Measurements from ENCODE around the gene NUCKS1.

DNA sequence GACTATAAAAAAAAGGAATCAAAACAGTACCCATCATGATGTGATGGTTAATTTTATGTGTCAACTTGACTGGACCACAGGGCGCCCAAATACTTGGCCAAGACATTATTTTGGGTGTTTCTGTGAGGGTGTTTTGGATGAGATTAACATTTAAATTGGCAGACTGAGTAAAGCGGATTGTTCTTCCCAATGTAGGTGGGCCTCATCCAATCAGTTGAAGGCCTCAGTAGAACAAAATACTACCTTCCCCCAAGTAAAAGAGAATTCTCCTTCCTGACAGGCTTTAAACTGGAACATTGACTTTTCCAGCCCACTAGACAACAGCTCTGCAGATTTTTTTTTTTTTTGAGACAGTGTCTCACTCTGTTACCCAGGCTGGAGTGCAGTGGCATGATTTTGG is 14.6 kb upstream of the NUCKS1 start:
- TF ChIP-seq, protein P1, sequence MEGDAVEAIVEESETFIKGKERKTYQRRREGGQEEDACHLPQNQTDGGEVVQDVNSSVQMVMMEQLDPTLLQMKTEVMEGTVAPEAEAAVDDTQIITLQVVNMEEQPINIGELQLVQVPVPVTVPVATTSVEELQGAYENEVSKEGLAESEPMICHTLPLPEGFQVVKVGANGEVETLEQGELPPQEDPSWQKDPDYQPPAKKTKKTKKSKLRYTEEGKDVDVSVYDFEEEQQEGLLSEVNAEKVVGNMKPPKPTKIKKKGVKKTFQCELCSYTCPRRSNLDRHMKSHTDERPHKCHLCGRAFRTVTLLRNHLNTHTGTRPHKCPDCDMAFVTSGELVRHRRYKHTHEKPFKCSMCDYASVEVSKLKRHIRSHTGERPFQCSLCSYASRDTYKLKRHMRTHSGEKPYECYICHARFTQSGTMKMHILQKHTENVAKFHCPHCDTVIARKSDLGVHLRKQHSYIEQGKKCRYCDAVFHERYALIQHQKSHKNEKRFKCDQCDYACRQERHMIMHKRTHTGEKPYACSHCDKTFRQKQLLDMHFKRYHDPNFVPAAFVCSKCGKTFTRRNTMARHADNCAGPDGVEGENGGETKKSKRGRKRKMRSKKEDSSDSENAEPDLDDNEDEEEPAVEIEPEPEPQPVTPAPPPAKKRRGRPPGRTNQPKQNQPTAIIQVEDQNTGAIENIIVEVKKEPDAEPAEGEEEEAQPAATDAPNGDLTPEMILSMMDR (IDR thresholded peaks at IDR 0.05) = no peak
- TF ChIP-seq POLR2AphosphoS5 (IDR thresholded peaks at IDR 0.05) (no peak), POLR2A (IDR thresholded peaks at IDR 0.05) (no peak), EP300 (IDR thresholded peaks at IDR 0.05) (no peak)
